Measurements from ENCODE around the gene KLF11.

Gene KLF11

DNA sequence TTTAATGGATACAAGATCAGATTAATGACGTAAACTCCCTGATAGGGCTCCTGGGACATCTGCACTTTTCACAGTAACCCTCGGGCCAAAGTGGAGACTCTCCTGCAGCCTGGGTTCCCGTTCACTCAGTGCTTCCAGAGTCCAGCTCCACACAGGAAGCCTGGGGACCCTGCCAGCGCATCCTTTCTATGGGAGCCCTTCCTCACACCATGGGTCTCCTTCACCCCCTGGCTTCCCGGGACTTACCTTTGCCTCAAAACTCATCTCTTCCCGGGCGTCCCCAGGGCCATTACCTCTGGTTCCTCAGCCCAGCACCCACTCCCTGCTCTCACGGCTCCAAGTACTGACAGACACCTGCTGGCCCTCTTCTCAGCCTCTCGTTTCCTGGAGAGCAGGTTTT is 40.7 kb upstream of the KLF11 start:
- Histone ChIP-seq H3K4me1 (peaks cover 16% of the 10 kb centered on the region), H3K36me3 (ENCODE audit: control insufficient read depth, insufficient read depth, low read length) (no peaks in the 10 kb centered on the region), H3K9ac (no peak overlapping the region), H3K4me2 (ENCODE audit: low read length) (no peak overlapping the region), H3K27me3 (ENCODE audit: control insufficient read depth, insufficient read depth, low read length) (no peaks in the 10 kb centered on the region), H3K79me2 (no peaks in the 10 kb centered on the region), H3K4me3 (ENCODE audit: low read depth, low read length) (no peak overlapping the region), H3K9me3 (ENCODE audit: control insufficient read depth, low read length) (no peaks in the 10 kb centered on the region), H3K27ac (no peak overlapping the region), H2AFZ (no peak overlapping the region)
- no peak for TF ChIP-seq CTCF (IDR thresholded peaks at IDR 0.05)

GRCh38 chr2:10003206-10004125 is 39.9 kb upstream of the KLF11 start:
- Histone ChIP-seq H3K36me3 (ENCODE audit: control insufficient read depth, insufficient read depth, low read length) (no peaks in the 10 kb centered on the region), H2AFZ (no peak overlapping the region), H3K79me2 (no peaks in the 10 kb centered on the region), H3K27ac (no peak overlapping the region), H3K4me2 (ENCODE audit: low read length) (no peak overlapping the region), H3K4me1 (peaks cover 23% of the 10 kb centered on the region), H3K4me3 (ENCODE audit: low read depth, low read length) (no peak overlapping the region), H3K9me3 (ENCODE audit: control insufficient read depth, low read length) (no peaks in the 10 kb centered on the region), H3K27me3 (ENCODE audit: control insufficient read depth, insufficient read depth, low read length) (no peaks in the 10 kb centered on the region), H3K9ac (no peak overlapping the region)
- no peak for TF ChIP-seq CTCF (IDR thresholded peaks at IDR 0.05)

GRCh38 chr2:10004401-10004800 is 38.9 kb upstream of the KLF11 start:
- Histone ChIP-seq H3K9ac (no peak overlapping the region), H3K27ac (peak overlapping the region; percentile 5), H2AFZ (no peak overlapping the region)

DNA sequence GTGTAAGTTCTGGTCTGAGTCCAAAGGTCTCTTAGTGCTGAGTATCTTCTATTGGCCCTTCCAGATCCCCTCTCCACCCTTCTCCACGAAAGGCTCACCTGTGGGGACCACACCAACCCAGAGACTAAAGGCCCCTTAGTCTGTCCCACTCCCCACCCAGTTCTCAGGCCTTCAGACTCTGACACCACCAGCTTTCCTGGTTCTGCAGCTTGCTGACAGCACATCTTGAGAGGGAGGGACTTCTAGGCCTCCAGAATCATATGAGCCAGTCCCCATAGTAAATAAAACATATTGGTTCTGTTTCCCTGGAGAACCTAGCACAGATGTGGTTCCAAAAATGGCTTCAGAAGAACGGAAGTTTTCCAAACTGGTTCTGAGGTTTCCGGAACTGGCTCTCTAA is 38.5 kb upstream of the KLF11 start:
- H3K27ac ChIP-seq = peak overlapping the region; percentile 5
- no peak overlapping the region for H3K9ac ChIP-seq
- no peak overlapping the region for H2AFZ ChIP-seq
- no peaks in the 10 kb centered on the region for H3K36me3 ChIP-seq (ENCODE audit: control insufficient read depth, insufficient read depth, low read length)
- H3K4me2 ChIP-seq (ENCODE audit: low read length) = no peak overlapping the region
- H3K27me3 ChIP-seq (ENCODE audit: control insufficient read depth, insufficient read depth, low read length) = no peaks in the 10 kb centered on the region
- no peak for TF ChIP-seq CTCF (IDR thresholded peaks at IDR 0.05)
- H3K4me1 ChIP-seq = peaks cover 35% of the 10 kb centered on the region
- H3K79me2 ChIP-seq = no peaks in the 10 kb centered on the region
- H3K4me3 ChIP-seq (ENCODE audit: low read depth, low read length) = no peak overlapping the region
- no peaks in the 10 kb centered on the region for H3K9me3 ChIP-seq (ENCODE audit: control insufficient read depth, low read length)

More at GRCh38 chr2:10004401-10004800, 38.9 kb upstream of the KLF11 start:
- H3K27me3 ChIP-seq (ENCODE audit: control insufficient read depth, insufficient read depth, low read length) = no peaks in the 10 kb centered on the region
- no peaks in the 10 kb centered on the region for H3K79me2 ChIP-seq
- no peak for TF ChIP-seq CTCF (IDR thresholded peaks at IDR 0.05)
- no peak overlapping the region for H3K4me2 ChIP-seq (ENCODE audit: low read length)
- no peaks in the 10 kb centered on the region for H3K36me3 ChIP-seq (ENCODE audit: control insufficient read depth, insufficient read depth, low read length)
- peaks cover 31% of the 10 kb centered on the region for H3K4me1 ChIP-seq
- H3K9me3 ChIP-seq (ENCODE audit: control insufficient read depth, low read length) = no peaks in the 10 kb centered on the region
- no peak overlapping the region for H3K4me3 ChIP-seq (ENCODE audit: low read depth, low read length)
